Endothelial cell of umbilical vein (primary cell): ENCODE results near the gene CPD. TPM values are rescaled to one million over a fixed set of nuclear protein-coding genes. Genes with fewer than 3 reads are reported as not detected.

Experiments used
- BruUV-seq: library from RNA; stranded (reverse); fragments of 400-500 nt; replicated peaks from 2 replicates; lab custom pipeline; 2021; lab: Mats Ljungman, UMichigan
- CTCF ChIA-PET: fragments of 300-600, 350-600 bp; sonication (Branson Sonifier 250); formaldehyde crosslinking; loops from one replicate; lab custom pipeline; 2021; ENCODE audit warnings: antibody characterized with exemption, inconsistent platforms; lab: Charles Lee
- POLR2A ChIA-PET: fragments of 300-600, 350-600 bp; sonication (Branson Sonifier 250); formaldehyde crosslinking; loops from one replicate; lab custom pipeline; 2021; ENCODE audit warnings: antibody characterized with exemption, inconsistent platforms; lab: Charles Lee
- DNase-seq: peaks from one replicate; pipeline ENCODE4 v3.0.0-alpha.2; 2011; ENCODE audit warnings: low read depth, low spot score
- FAIRE-seq: peaks from 2 replicates; lab custom pipeline; 2011; peaks lifted over from hg19 to GRCh38; lab: Jason Lieb, UNC
- H2AFZ ChIP-seq: 2 replicates; pipeline ENCODE4 v1.6.0; 2012; ENCODE audit warnings: low read depth, low read length, control low read depth, inconsistent platforms
- H3K27ac ChIP-seq: 2 replicates; pipeline ENCODE4 v1.5.1; 2011; ENCODE audit warnings: low read depth, mild to moderate bottlenecking, control low read depth, low read length, moderate library complexity; ENCODE audit not compliant: insufficient read depth
- H3K27me3 ChIP-seq, 2 experiments: 2 replicates each; pipeline versions ENCODE4 v1.6.0 to v1.6.1; 2011; ENCODE audit warnings: low read length in 2 of 2, mixed read lengths in 1 of 2; ENCODE audit not compliant: control insufficient read depth in 2 of 2, insufficient read depth in 2 of 2
- H3K36me3 ChIP-seq, 2 experiments: 2 replicates in 1 of 2; 3 replicates in 1 of 2; pipeline ENCODE4 v1.5.1; 2011; ENCODE audit warnings: low read length in 2 of 2, mild to moderate bottlenecking in 1 of 2, moderate library complexity in 1 of 2; ENCODE audit not compliant: control insufficient read depth in 2 of 2, insufficient read depth in 2 of 2; ENCODE audit errors: extremely low read depth in 1 of 2
- H3K4me1 ChIP-seq: 3 replicates; pipeline ENCODE4 v1.5.1; 2011; ENCODE audit warnings: mild to moderate bottlenecking, low read length; ENCODE audit not compliant: control insufficient read depth, insufficient read depth; ENCODE audit errors: extremely low read depth
- H3K4me2 ChIP-seq: 2 replicates; pipeline ENCODE4 v1.6.1; 2011; ENCODE audit warnings: low read length, control low read depth, mixed read lengths; ENCODE audit not compliant: insufficient read depth
- H3K4me3 ChIP-seq, 3 experiments: fragments of 200-600 bp in 1 of 3; sonication (generic), shearing (Covaris generic) in 1 of 3; replicated peaks in 1 of 3; 2 replicates each; pipeline ENCODE4 v1.5.1; 2011 to 2016; ENCODE audit warnings: control low read depth in 3 of 3, low read length in 3 of 3, mild to moderate bottlenecking in 2 of 3, inconsistent platforms in 1 of 3, low read depth in 1 of 3, moderate library complexity in 1 of 3; ENCODE audit not compliant: insufficient read depth in 1 of 3
- H3K79me2 ChIP-seq: 2 replicates; pipeline ENCODE4 v1.6.0; 2012; ENCODE audit warnings: low read length, inconsistent platforms; ENCODE audit not compliant: control insufficient read depth, insufficient read depth
- H3K9ac ChIP-seq: replicated peaks from 2 replicates; pipeline ENCODE3; 2011; ENCODE audit warnings: low read length, control low read depth; ENCODE audit not compliant: insufficient read depth; ENCODE audit errors: extremely low read depth
- H3K9me1 ChIP-seq: replicated peaks from 3 replicates; pipeline ENCODE4 v1.6.0; 2011; ENCODE audit warnings: mild to moderate bottlenecking, low read length; ENCODE audit not compliant: control insufficient read depth, insufficient read depth; ENCODE audit errors: extremely low read depth
- H3K9me3 ChIP-seq: replicated peaks from 2 replicates; pipeline ENCODE4 v1.5.1; 2012; ENCODE audit warnings: low read length, inconsistent platforms; ENCODE audit not compliant: control insufficient read depth, insufficient read depth
- H4K20me1 ChIP-seq: replicated peaks from 2 replicates; pipeline ENCODE3; 2011; ENCODE audit warnings: mild to moderate bottlenecking, low read length; ENCODE audit not compliant: control insufficient read depth, insufficient read depth; ENCODE audit errors: extremely low read depth
- EZH2 ChIP-seq: IDR thresholded peaks from 2 replicates; pipeline ENCODE4 v1.6.1; 2012; ENCODE audit warnings: borderline replicate concordance, low read depth, mild to moderate bottlenecking, moderate library complexity, low read length, inconsistent platforms; ENCODE audit not compliant: severe bottlenecking
- FOS ChIP-seq: IDR thresholded peaks from 2 replicates; pipeline ENCODE4 v1.6.1; 2011; ENCODE audit warnings: mild to moderate bottlenecking, low read length, moderate library complexity, borderline replicate concordance; ENCODE audit not compliant: insufficient read depth
- GATA2 ChIP-seq: IDR thresholded peaks from 2 replicates; pipeline ENCODE4 v1.7.0; 2011; ENCODE audit warnings: low read depth, mild to moderate bottlenecking, moderate library complexity, mixed read lengths, low read length; ENCODE audit not compliant: insufficient read length, insufficient read depth
- JUN ChIP-seq: IDR thresholded peaks from 2 replicates; pipeline ENCODE4 v1.6.1; 2011; ENCODE audit warnings: borderline replicate concordance, low read depth; ENCODE audit not compliant: insufficient read length, insufficient read depth
- MYC ChIP-seq: IDR thresholded peaks from one replicate; pipeline ENCODE4 v1.6.1; 2011; ENCODE audit warnings: mild to moderate bottlenecking, low read depth, low read length
- POLR2A ChIP-seq: IDR thresholded peaks from 2 replicates; pipeline ENCODE4 v1.6.1; 2012; ENCODE audit warnings: low read depth, mild to moderate bottlenecking, control low read depth, low read length
- POLR2AphosphoS5 ChIP-seq: IDR thresholded peaks from 2 replicates; pipeline ENCODE4 v1.6.1; 2012; ENCODE audit warnings: low read depth, mild to moderate bottlenecking, control low read depth, low read length, moderate library complexity; ENCODE audit not compliant: insufficient read depth
- dilution Hi-C: fragments of 300-500 bp; cut with MboI; formaldehyde crosslinking; loops from one replicate; pipeline ENCODE4 v1.15.0; 2019; ENCODE audit warnings: low sequenced_read_pairs; ENCODE audit not compliant: extremely low pct_ligation_motif_present
- intact Hi-C: fragments of 100-400 bp; cut with micrococcal nuclease; formaldehyde crosslinking; loops from one replicate; pipeline ENCODE4 v1.10.0; 2022
- polyA plus RNA-seq, 4 experiments: library from polyadenylated mRNA; depleted of rRNA in 3 of 4; stranded (reverse) in 3 of 4; unstranded in 1 of 4; fragments of >200 nt; gene quantifications; 2 replicates each; pipeline versions ENCODE4 v1.2.1 to v1.2.3, GENCODE V29; 2011 to 2012; ENCODE audit warnings: missing spikeins in 1 of 4
- total RNA-seq: library from RNA; stranded (reverse); gene quantifications from 2 replicates; pipeline ENCODE4 v1.2.3, GENCODE V29; 2021
- TF ChIP-seq, protein P1 (sequence below): IDR thresholded peaks from 2 replicates; pipeline ENCODE4 v1.6.1; 2011; ENCODE audit not compliant: insufficient read depth, insufficient read length
- TF ChIP-seq, protein P2 (sequence below), 2 donors: IDR thresholded peaks; 1 replicate in 1 of 2; 2 replicates in 1 of 2; pipeline ENCODE4 v1.5.1; 2011; ENCODE audit warnings: low read length in 2 of 2, mild to moderate bottlenecking in 2 of 2, moderate library complexity in 2 of 2, control low read depth in 1 of 2, inconsistent platforms in 1 of 2, low read depth in 1 of 2; ENCODE audit not compliant: insufficient read depth in 1 of 2; ENCODE audit errors: extremely low read depth in 1 of 2

The CPD gene
- total and polyA plus RNA-seq, 2 donors (not counting 3 experiments of a cell fraction or from before 2014, with no cell fraction given) = 18.3 to 63.6 TPM

DNA sequence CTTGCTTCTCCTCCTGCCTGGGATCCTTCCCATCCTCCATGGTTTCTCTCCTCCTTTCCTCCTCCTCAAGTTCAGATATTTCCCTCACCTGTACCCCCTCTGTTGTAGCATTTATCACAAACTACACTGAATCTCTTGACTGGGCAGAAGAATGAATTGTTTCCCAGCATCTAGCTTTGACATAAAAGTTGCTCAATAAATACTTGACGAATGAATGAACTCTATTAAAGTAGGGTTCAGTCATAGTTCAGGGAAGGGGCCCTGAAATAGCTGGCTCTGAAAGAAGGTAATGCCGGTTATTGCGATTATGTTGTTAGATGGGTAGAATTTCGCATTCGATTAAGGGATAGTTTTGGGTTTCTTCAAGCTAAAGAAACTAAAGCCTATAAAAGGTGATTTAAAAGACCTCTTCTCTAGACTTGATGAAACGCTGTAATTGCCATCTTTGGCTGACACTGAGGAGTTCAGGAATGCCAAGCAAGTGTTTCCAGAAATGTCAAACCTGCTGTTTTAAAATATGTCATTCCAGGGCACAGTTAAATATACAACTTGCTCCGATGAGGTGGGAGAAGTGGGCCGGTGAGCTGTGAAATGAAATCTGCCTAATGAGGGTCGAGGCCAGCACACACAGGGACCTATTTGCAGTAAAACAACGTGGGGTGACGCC lies 1.0 kb upstream of the CPD start:
- H3K4me2 ChIP-seq = peak overlapping the region; percentile 97
- peaks cover 23% of the 10 kb centered on the region for H3K4me1 ChIP-seq
- CTCF ChIA-PET = interaction anchor here (1.1 kb wide), 1 partner anchor 37 kb away, joined by 3 read pairs; no protein-coding TSS in a partner anchor
- no peak overlapping the region for H3K27ac ChIP-seq
- POLR2A ChIA-PET = no interaction called here
- no peak for TF ChIP-seq MYC
- TF ChIP-seq, protein P1, sequence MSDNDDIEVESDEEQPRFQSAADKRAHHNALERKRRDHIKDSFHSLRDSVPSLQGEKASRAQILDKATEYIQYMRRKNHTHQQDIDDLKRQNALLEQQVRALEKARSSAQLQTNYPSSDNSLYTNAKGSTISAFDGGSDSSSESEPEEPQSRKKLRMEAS = no peak
- no peak for TF ChIP-seq FOS
- no peak for TF ChIP-seq JUN
- TF ChIP-seq POLR2A = no peak
- no peak for TF ChIP-seq EZH2
- TF ChIP-seq, protein P2, sequence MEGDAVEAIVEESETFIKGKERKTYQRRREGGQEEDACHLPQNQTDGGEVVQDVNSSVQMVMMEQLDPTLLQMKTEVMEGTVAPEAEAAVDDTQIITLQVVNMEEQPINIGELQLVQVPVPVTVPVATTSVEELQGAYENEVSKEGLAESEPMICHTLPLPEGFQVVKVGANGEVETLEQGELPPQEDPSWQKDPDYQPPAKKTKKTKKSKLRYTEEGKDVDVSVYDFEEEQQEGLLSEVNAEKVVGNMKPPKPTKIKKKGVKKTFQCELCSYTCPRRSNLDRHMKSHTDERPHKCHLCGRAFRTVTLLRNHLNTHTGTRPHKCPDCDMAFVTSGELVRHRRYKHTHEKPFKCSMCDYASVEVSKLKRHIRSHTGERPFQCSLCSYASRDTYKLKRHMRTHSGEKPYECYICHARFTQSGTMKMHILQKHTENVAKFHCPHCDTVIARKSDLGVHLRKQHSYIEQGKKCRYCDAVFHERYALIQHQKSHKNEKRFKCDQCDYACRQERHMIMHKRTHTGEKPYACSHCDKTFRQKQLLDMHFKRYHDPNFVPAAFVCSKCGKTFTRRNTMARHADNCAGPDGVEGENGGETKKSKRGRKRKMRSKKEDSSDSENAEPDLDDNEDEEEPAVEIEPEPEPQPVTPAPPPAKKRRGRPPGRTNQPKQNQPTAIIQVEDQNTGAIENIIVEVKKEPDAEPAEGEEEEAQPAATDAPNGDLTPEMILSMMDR (IDR thresholded peaks at IDR 0.05; ENCODE audit: extremely low read depth in 1 of 2, insufficient read depth in 1 of 2, low read depth in 1 of 2, low read length in 2 of 2) = no peak
- TF ChIP-seq POLR2AphosphoS5 = no peak
- no peak for TF ChIP-seq GATA2
- FAIRE-seq (no peak), DNase-seq (no peak)
- H3K9ac ChIP-seq = no peak overlapping the region
- H3K79me2 ChIP-seq = peaks cover 18% of the 10 kb centered on the region
- intact Hi-C loops = loop anchor here (2.0 kb wide), 1 partner anchor 37 kb away; no protein-coding TSS in a partner anchor
- H3K9me3 ChIP-seq = no peaks in the 10 kb centered on the region
- H3K9me1 ChIP-seq = no peaks in the 10 kb centered on the region
- H3K4me3 ChIP-seq = peak overlapping the region in 1 of 3 experiments; percentile 86
- no TSS peak for BruUV-seq
- no peaks in the 10 kb centered on the region for H3K36me3 ChIP-seq
- H2AFZ ChIP-seq = peak overlapping the region; percentile 100
- H3K27me3 ChIP-seq = peaks cover 2 to 8% of the 10 kb centered on the region in 2 experiments
- H4K20me1 ChIP-seq = peaks cover 2% of the 10 kb centered on the region
- dilution Hi-C loops = no loop called here
